Fibroblast of mammary gland (primary cell): ENCODE results near the gene SMARCD1.
A peak's percentile ranks its signal among the peaks of the same experiment; 100 is the strongest.
"Not testable (repeated sequence)": the region's sequence is repeated elsewhere in the genome, so short reads cannot be mapped to it uniquely, and the experiment has no call there.

Source experiments
- DNase-seq: peaks from one replicate; pipeline ENCODE4 v3.0.0-alpha.2; 2010; ENCODE audit warnings: low read depth
- H3K4me3 ChIP-seq: 2 replicates; pipeline ENCODE4 v1.5.1; 2011; ENCODE audit warnings: low read depth, mild to moderate bottlenecking, low read length, moderate library complexity; ENCODE audit not compliant: control insufficient read depth
- CTCF ChIP-seq: conservative IDR thresholded peaks from 2 replicates; pipeline ENCODE4 v1.5.1; 2011; ENCODE audit warnings: low read depth, low read length, inconsistent platforms; ENCODE audit not compliant: control insufficient read depth, insufficient read depth

SMARCD1 gene

DNA sequence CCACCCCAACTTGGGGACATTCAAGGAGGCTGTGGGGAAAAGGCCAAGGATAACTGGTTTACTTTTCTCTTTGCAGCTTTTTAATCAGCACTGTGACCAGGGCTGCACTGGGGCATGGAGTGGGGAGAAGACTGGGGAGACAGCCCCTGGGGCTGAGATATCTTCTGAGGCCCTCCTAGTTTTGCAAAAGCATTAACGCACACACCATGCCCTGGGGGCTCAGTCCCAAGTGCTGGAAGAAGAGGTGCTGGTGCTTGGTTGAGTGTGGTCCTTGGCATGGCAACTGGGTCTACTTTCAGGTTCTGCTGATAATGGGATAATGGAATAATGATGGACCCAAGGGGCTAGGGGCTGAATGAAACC, 9.4 kb upstream of the SMARCD1 start:
- no peak for TF ChIP-seq CTCF
- no peak for DNase-seq
- no peak overlapping the region for H3K4me3 ChIP-seq

- no peak for TF ChIP-seq CTCF
- no peak overlapping the region for H3K4me3 ChIP-seq
- no peak for DNase-seq
Observed at GRCh38 chr12:50077099-50077498, 8.0 kb upstream of the SMARCD1 start.

GRCh38 chr12:50078281-50078680, 6.9 kb upstream of the SMARCD1 start:
- H3K4me3 ChIP-seq = no peak overlapping the region
- TF ChIP-seq CTCF = no peak
- no peak for DNase-seq

GRCh38 chr12:50079771-50080170, 5.4 kb upstream of the SMARCD1 start:
- H3K4me3 ChIP-seq = no peak overlapping the region
- no peak for DNase-seq
- no peak for TF ChIP-seq CTCF

DNA sequence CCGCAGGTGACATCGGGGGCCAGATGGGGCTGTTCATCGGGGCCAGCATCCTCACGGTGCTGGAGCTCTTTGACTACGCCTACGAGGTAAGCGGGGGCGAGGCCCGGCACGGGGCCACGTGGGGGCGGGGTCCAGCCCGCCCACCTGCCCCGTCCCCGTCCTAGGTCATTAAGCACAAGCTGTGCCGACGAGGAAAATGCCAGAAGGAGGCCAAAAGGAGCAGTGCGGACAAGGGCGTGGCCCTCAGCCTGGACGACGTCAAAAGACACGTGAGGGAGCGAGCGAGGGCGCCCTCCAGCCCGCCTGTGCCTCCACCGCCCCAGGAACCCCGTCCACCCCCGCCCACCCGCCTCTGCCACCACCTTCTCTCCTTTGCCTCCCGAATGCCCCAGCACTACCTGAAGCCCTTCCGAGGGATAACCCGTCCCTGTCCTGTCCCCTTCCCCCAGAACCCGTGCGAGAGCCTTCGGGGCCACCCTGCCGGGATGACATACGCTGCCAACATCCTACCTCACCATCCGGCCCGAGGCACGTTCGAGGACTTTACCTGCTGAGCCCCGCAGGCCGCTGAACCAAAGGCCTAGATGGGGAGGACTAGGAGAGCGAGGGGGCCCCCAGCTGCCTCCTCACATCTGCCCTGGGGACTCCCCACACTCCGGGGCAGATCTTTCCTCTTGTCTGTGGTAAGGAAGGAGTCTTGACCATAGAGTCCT, 3.9 kb upstream of the SMARCD1 start:
- DNase-seq = no peak
- no peak for TF ChIP-seq CTCF

GRCh38 chr12:50082644-50083043, 2.5 kb upstream of the SMARCD1 start:
- no peak overlapping the region for H3K4me3 ChIP-seq
- DNase-seq = no peak
- TF ChIP-seq CTCF = no peak

More for the DNA sequence above, 3.9 kb upstream of the SMARCD1 start:
- no peak overlapping the region for H3K4me3 ChIP-seq

DNA sequence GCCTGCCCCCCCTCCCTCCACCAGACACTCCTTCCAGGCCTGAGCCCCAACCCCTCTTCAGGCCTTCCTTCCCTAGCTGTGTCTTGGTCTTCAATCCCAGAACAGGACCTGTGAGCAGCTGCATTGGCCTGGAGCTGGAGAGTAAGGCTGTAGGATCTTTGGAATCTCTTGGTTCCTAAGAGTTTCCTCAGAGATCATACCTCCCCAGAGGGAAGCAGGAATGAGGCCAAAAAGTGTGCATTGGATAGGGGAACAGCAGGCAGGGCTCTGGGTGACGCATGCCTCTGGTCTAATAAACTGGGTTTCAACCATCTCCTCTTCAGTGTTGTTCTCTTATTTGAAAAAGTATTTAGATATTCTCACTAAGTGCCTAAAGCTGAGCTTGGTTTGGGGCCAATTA, 1.8 kb upstream of the SMARCD1 start:
- no peak for TF ChIP-seq CTCF
- no peak overlapping the region for H3K4me3 ChIP-seq
- DNase-seq = no peak

DNA sequence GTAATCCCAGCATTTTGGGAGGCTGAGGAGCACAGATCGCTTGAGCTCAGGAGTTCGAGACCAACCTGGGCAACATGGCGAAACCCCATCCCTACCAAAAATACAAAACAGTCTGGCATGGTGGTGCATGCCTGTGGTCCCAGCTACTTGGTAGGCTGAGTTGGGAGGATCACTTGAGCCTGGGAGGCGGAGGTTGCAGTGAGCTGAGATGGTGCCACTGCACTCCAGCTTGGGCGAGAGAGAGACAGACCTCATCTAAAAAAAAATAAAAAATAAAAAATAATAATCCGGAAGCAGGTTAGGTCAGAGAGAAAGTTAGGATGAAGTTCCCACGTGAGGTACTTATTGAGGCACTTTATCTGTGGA, 750 bp upstream of the SMARCD1 start:
- DNase-seq = not testable (repeated sequence)
- H3K4me3 ChIP-seq = peak overlapping the region; percentile 86
